GM20000 (cell line): ENCODE measurements around the gene RHOBTB3.

Source experiments
- DNase-seq: peaks from one replicate; pipeline ENCODE4 v3.0.0; 2012; ENCODE audit warnings: low spot score
- TF ChIP-seq, protein P1 (sequence below): IDR thresholded peaks from 2 replicates; pipeline ENCODE4 v1.5.1; 2012; ENCODE audit warnings: mild to moderate bottlenecking, control low read depth; ENCODE audit errors: extremely low read depth, missing control alignments

Gene RHOBTB3

DNA sequence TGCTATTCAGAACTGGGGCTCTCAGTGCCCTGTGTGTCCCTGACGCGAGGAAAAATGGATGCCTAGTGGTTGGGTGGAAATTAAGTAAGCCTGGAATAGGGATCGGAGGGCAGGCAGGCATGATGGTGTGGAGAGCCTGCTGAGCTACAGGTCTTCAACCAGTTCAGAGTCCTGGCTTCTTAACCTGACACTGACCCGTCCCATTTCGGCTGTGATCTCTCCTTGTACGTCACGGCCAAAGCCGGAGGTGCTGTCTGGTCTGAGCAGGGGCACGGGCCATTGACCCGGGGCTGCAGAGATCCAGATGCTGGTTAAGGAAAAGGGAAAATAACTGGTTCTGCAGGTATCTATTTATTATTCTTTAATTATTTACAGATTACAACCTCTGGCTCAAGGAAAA, 27.9 kb downstream of the RHOBTB3 start:
- TF ChIP-seq, protein P1, sequence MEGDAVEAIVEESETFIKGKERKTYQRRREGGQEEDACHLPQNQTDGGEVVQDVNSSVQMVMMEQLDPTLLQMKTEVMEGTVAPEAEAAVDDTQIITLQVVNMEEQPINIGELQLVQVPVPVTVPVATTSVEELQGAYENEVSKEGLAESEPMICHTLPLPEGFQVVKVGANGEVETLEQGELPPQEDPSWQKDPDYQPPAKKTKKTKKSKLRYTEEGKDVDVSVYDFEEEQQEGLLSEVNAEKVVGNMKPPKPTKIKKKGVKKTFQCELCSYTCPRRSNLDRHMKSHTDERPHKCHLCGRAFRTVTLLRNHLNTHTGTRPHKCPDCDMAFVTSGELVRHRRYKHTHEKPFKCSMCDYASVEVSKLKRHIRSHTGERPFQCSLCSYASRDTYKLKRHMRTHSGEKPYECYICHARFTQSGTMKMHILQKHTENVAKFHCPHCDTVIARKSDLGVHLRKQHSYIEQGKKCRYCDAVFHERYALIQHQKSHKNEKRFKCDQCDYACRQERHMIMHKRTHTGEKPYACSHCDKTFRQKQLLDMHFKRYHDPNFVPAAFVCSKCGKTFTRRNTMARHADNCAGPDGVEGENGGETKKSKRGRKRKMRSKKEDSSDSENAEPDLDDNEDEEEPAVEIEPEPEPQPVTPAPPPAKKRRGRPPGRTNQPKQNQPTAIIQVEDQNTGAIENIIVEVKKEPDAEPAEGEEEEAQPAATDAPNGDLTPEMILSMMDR = no peak
- DNase-seq = no peak

- no peak for DNase-seq
Measured at GRCh38 chr5:95759634-95760033, 28.5 kb downstream of the RHOBTB3 start.

GRCh38 chr5:95760273-95761191, 29.4 kb downstream of the RHOBTB3 start:
- TF ChIP-seq, protein P1 = no peak
- DNase-seq = peak; percentile 58

More at GRCh38 chr5:95759634-95760033, 28.5 kb downstream of the RHOBTB3 start:
- TF ChIP-seq, protein P1 = no peak

GRCh38 chr5:95761771-95762651, 30.9 kb downstream of the RHOBTB3 start:
- TF ChIP-seq, protein P1 = no peak
- no peak for DNase-seq

GRCh38 chr5:95762652-95763041, 31.5 kb downstream of the RHOBTB3 start:
- TF ChIP-seq, protein P1 = no peak
- no peak for DNase-seq

- TF ChIP-seq, protein P1 = no peak
- no peak for DNase-seq
Measured at GRCh38 chr5:95763941-95764340, 32.8 kb downstream of the RHOBTB3 start.

DNA sequence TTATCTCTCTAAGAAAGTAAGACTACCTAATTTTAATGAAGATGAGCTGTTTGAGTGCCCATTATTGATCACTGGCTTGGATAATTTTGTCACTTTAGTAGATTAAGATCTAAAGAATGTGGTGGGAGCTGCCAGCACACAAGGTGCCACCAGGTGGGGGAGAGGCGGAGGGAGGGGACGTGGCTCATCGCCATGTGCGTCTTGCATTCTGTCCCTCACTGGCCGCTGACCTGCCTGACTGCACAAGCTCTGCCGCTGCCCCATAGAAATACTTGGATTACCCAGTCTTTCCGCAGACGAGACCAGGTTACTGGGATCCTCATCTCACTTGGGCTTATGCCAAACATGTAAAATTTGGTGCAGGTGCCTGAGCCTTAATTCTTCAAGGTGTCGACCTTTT, 37.6 kb downstream of the RHOBTB3 start:
- no peak for DNase-seq
- TF ChIP-seq, protein P1 = no peak
